HepG2 (cell line): ENCODE results near the gene SLC17A8.

ENCODE experiments used
- CBFB ChIP-seq: sonication (generic); formaldehyde crosslinking; IDR thresholded peaks from 2 replicates; pipeline ENCODE4 v1.4.0; 2020; ENCODE audit warnings: missing genetic modification reagents
- FOXK2 ChIP-seq: fragments of 450-650 bp; IDR thresholded peaks from 2 replicates; pipeline ENCODE4 v1.6.1; 2016
- HIVEP1 ChIP-seq: sonication (generic); formaldehyde crosslinking; IDR thresholded peaks from 2 replicates; pipeline ENCODE4 v1.4.0; 2020; ENCODE audit warnings: mild to moderate bottlenecking, missing genetic modification reagents
- RAD21 ChIP-seq: fragments of 450-650 bp; formaldehyde crosslinking; IDR thresholded peaks from 2 replicates; pipeline ENCODE4 v1.5.0; 2020; ENCODE audit warnings: mild to moderate bottlenecking
- TMF1 ChIP-seq: sonication (generic); formaldehyde crosslinking; IDR thresholded peaks from 2 replicates; pipeline ENCODE4 v1.8.1; 2022; ENCODE audit warnings: low read depth, missing genetic modification reagents
- TOE1 ChIP-seq: sonication (generic); formaldehyde crosslinking; IDR thresholded peaks from 2 replicates; pipeline ENCODE4 v1.4.0; 2020; ENCODE audit warnings: mild to moderate bottlenecking, missing genetic modification reagents
- ZNF124 ChIP-seq: sonication (generic); formaldehyde crosslinking; IDR thresholded peaks from 2 replicates; pipeline ENCODE4 v1.4.0; 2020; ENCODE audit warnings: missing genetic modification reagents
- ZNF326 ChIP-seq: sonication (generic); formaldehyde crosslinking; IDR thresholded peaks from 2 replicates; pipeline ENCODE4 v1.4.0; 2020; ENCODE audit warnings: missing genetic modification reagents, borderline replicate concordance

DNA sequence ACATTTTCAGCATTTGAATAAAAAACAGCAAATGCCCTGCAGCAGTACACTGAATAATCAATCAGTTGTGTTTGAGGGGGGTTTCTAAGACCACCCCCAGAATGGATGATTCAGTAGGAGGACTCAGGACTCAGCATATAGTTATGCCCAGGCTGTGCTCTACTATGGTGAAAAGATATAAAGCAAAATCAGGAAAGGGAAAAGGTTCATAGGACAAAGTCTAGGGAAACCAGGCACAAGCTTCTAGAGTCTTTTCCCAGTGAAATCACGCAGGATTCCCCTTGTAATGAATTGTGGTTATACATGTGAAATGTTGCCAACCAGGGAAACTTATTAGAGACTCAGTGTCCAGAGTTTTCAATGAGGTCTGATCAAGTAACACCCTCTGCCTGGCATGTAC, 25.0 kb upstream of the SLC17A8 start:
- TF ChIP-seq FOXK2 (no peak), RAD21 (no peak), CBFB (CRISPR knock-in tag) (no peak), ZNF326 (CRISPR knock-in tag) (no peak), HIVEP1 (CRISPR knock-in tag) (no peak), ZNF124 (CRISPR knock-in tag) (no peak), TMF1 (CRISPR knock-in tag) (no peak), TOE1 (no peak)
